SK-N-SH treated with all-trans-retinoic acid at 6 μM for 48 hours (cell line): ENCODE data around the gene KDELR3.

Experiments used
- ATAC-seq: fragments of 200-7000 bp; cut with Tn5 transposase; 3 replicates; pipeline ENCODE4 v1.9.1; 2020; ENCODE audit warnings: mild to moderate bottlenecking, moderate library complexity
- ARNTL ChIP-seq: fragments of 450-650 bp; formaldehyde crosslinking; IDR thresholded peaks from 2 replicates; pipeline ENCODE4 v1.5.0; 2020; ENCODE audit warnings: low read depth, mild to moderate bottlenecking, moderate library complexity, borderline replicate concordance
- BACH2 ChIP-seq: fragments of 250-450 bp; sonication (Bioruptor Pico); IDR thresholded peaks from 2 replicates; pipeline ENCODE4 v1.9.0; 2021; ENCODE audit warnings: mild to moderate bottlenecking, borderline replicate concordance
- CSDC2 ChIP-seq: fragments of 250-450 bp; sonication (Bioruptor Pico); IDR thresholded peaks from 2 replicates; pipeline ENCODE4 v1.5.0; 2020; ENCODE audit warnings: mild to moderate bottlenecking, moderate library complexity
- ESRRG ChIP-seq: fragments of 250-450 bp; sonication (Bioruptor Pico); IDR thresholded peaks from 2 replicates; pipeline ENCODE4 v1.6.1; 2021; ENCODE audit warnings: mild to moderate bottlenecking
- GLIS3 ChIP-seq: fragments of 250-450 bp; sonication (Bioruptor Pico); IDR thresholded peaks from 2 replicates; pipeline ENCODE4 v1.5.0; 2020; ENCODE audit warnings: mild to moderate bottlenecking, moderate library complexity
- ISL1 ChIP-seq: fragments of 250-450 bp; sonication (Bioruptor Pico); IDR thresholded peaks from 2 replicates; pipeline ENCODE4 v2.1.2; 2022; ENCODE audit warnings: mild to moderate bottlenecking, moderate library complexity
- OSR1 ChIP-seq: fragments of 250-450 bp; sonication (Bioruptor Pico); IDR thresholded peaks from 2 replicates; pipeline ENCODE4 v1.8.0; 2022; ENCODE audit warnings: moderate library complexity, mild to moderate bottlenecking, inconsistent platforms
- PATZ1 ChIP-seq: fragments of 250-450 bp; sonication (Bioruptor Pico); IDR thresholded peaks from 2 replicates; pipeline ENCODE4 v1.8.0; 2020; ENCODE audit warnings: mild to moderate bottlenecking, moderate library complexity, borderline replicate concordance
- POU6F1 ChIP-seq: fragments of 250-450 bp; sonication (Bioruptor Pico); IDR thresholded peaks from 2 replicates; pipeline ENCODE4 v1.8.0; 2021; ENCODE audit warnings: low read depth, mild to moderate bottlenecking, moderate library complexity, borderline replicate concordance
- PPARA ChIP-seq: fragments of 250-450 bp; sonication (Bioruptor Pico); IDR thresholded peaks from 2 replicates; pipeline ENCODE4 v1.5.0; 2020; ENCODE audit warnings: mild to moderate bottlenecking, borderline replicate concordance
- RARB ChIP-seq: fragments of 250-450 bp; sonication (Bioruptor Pico); IDR thresholded peaks from 2 replicates; pipeline ENCODE4 v1.8.0; 2021; ENCODE audit warnings: mild to moderate bottlenecking, moderate library complexity
- TCF4 ChIP-seq: fragments of 250-450 bp; sonication (Bioruptor Pico); IDR thresholded peaks from 2 replicates; pipeline ENCODE4 v1.8.0; 2021; ENCODE audit warnings: mild to moderate bottlenecking, moderate library complexity, borderline replicate concordance
- TOX ChIP-seq: fragments of 250-450 bp; sonication (Bioruptor Pico); IDR thresholded peaks from 2 replicates; pipeline ENCODE4 v1.8.0; 2021; ENCODE audit warnings: mild to moderate bottlenecking, moderate library complexity, borderline replicate concordance
- ZC3H10 ChIP-seq: fragments of 250-450 bp; sonication (Bioruptor Pico); IDR thresholded peaks from 2 replicates; pipeline ENCODE4 v1.5.1; 2021; ENCODE audit warnings: mild to moderate bottlenecking, moderate library complexity
- ZFP3 ChIP-seq: fragments of 250-450 bp; sonication (Bioruptor Pico); IDR thresholded peaks from 2 replicates; pipeline ENCODE4 v1.5.0; 2020; ENCODE audit warnings: mild to moderate bottlenecking, moderate library complexity
- ZFP30 ChIP-seq: fragments of 450-650 bp; formaldehyde crosslinking; IDR thresholded peaks from 2 replicates; pipeline ENCODE4 v1.5.0; 2022; ENCODE audit warnings: mild to moderate bottlenecking, moderate library complexity
- ZNF565 ChIP-seq: fragments of 450-650 bp; formaldehyde crosslinking; conservative IDR thresholded peaks from 2 replicates; pipeline ENCODE4 v1.5.0; 2020; ENCODE audit warnings: low read depth, mild to moderate bottlenecking, moderate library complexity
- ZNF70 ChIP-seq: fragments of 450-650 bp; formaldehyde crosslinking; IDR thresholded peaks from 2 replicates; pipeline ENCODE4 v1.5.0; 2020; ENCODE audit warnings: mild to moderate bottlenecking, moderate library complexity
- ZNF8 ChIP-seq: fragments of 450-650 bp; formaldehyde crosslinking; IDR thresholded peaks from 2 replicates; pipeline ENCODE4 v1.5.0; 2020; ENCODE audit warnings: mild to moderate bottlenecking, moderate library complexity
- TF ChIP-seq, protein P1 (sequence below): fragments of 250-450 bp; sonication (Bioruptor Pico); IDR thresholded peaks from 2 replicates; pipeline ENCODE4 v1.5.0; 2020; ENCODE audit warnings: mild to moderate bottlenecking, moderate library complexity

The KDELR3 gene

DNA sequence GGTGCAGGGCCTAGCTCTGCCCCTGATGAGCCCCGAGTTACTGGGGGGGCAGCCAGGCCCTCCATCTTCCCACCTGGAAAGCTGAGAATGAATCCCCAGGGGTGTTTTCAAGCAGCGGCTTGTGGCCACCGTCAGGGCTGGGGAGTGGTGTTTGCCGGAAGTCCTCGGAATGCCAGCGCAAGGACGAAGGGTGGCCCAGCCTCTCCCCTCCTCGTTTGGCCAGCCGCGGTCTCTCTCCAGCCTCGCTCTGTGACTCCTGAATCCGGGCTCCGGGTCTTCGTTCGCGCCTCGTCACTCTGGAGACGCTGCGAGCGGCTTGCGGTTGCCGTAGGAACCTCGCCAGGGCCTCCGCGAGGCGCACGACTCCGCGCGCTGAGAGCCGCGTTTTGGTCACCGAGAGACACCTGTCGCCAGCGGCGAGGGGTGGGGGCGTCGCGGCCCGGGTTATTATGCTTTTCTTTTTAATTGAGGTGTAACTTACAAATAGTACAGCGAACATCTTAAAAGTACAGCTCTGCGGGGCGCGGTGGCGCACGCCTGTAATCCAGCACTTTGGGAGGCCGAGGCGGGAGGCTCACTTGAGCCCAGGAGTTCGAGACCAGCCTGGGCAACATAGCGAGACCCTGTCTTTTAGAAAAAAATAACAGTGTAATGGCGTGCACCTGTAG is 6.3 kb upstream of the KDELR3 start (continued):
- TF ChIP-seq, protein P1, sequence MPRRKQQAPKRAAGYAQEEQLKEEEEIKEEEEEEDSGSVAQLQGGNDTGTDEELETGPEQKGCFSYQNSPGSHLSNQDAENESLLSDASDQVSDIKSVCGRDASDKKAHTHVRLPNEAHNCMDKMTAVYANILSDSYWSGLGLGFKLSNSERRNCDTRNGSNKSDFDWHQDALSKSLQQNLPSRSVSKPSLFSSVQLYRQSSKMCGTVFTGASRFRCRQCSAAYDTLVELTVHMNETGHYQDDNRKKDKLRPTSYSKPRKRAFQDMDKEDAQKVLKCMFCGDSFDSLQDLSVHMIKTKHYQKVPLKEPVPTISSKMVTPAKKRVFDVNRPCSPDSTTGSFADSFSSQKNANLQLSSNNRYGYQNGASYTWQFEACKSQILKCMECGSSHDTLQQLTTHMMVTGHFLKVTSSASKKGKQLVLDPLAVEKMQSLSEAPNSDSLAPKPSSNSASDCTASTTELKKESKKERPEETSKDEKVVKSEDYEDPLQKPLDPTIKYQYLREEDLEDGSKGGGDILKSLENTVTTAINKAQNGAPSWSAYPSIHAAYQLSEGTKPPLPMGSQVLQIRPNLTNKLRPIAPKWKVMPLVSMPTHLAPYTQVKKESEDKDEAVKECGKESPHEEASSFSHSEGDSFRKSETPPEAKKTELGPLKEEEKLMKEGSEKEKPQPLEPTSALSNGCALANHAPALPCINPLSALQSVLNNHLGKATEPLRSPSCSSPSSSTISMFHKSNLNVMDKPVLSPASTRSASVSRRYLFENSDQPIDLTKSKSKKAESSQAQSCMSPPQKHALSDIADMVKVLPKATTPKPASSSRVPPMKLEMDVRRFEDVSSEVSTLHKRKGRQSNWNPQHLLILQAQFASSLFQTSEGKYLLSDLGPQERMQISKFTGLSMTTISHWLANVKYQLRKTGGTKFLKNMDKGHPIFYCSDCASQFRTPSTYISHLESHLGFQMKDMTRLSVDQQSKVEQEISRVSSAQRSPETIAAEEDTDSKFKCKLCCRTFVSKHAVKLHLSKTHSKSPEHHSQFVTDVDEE (CRISPR knock-in tag), result no peak
- TF ChIP-seq ZNF8 (CRISPR knock-in tag), result no peak

DNA sequence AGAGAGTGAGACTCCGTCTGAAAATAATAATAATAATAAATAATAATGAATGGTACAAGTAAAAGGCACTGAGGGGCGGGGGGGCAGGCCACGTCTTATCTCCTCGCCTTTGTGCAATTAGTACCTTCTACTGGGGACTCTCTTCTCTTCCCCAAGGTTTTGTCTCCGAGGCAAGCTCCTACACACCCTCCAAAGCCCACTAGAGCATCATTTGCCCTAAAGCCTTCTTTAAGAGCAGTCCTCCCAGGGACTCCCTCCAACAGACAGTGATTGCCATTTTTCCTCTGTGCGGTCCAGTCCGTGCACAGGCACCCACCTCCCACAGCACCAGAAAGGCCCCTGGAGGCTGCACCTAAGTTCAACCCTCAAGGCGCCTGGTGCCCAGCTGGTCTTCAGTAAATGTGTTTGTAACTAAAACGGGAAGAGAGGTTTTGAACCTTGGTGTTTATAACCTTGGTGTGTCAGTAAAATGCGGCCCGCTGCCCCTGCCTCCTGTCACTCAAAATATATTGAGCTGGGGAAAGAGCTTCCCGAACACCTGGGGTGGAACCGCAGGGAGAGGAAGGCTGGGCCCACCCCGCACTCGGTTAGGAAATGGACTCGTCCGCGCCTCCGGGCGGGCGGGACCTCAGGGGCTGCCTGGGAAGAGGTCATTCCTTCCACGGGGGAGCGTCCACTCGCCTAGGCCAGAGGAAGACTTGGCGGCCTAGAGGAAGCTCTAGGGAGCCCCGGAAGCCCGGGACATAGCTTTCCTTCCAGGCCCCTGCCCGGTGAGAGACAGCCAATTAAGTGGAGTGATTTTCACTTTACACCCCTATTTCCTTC is 4.7 kb upstream of the KDELR3 start:
- no peak for ATAC-seq
- TF ChIP-seq PPARA (CRISPR knock-in tag) (no peak), ZFP3 (CRISPR knock-in tag) (peak; percentile 59; the same call in 1 of the 2 replicates)

GRCh38 chr22:38464992-38465672 is 2.8 kb upstream of the KDELR3 start:
- TF ChIP-seq ESRRG (CRISPR knock-in tag), result no peak
- TF ChIP-seq POU6F1 (CRISPR knock-in tag), result no peak
- TF ChIP-seq GLIS3 (CRISPR knock-in tag), result no peak
- TF ChIP-seq ZNF70 (CRISPR knock-in tag), result no peak
- no peak for TF ChIP-seq OSR1 (CRISPR knock-in tag)
- no peak for TF ChIP-seq TOX
- TF ChIP-seq ZFP30 (CRISPR knock-in tag), result no peak
- TF ChIP-seq ZC3H10 (CRISPR knock-in tag), result no peak
- TF ChIP-seq CSDC2 (CRISPR knock-in tag), result no peak
- no peak for TF ChIP-seq ISL1 (CRISPR knock-in tag)
- no peak for TF ChIP-seq PATZ1 (CRISPR knock-in tag)
- TF ChIP-seq TCF4 (CRISPR knock-in tag), result no peak
- no peak for TF ChIP-seq ARNTL (CRISPR knock-in tag)
- TF ChIP-seq ZFP3 (CRISPR knock-in tag), result no peak
- ATAC-seq, result no peak

DNA sequence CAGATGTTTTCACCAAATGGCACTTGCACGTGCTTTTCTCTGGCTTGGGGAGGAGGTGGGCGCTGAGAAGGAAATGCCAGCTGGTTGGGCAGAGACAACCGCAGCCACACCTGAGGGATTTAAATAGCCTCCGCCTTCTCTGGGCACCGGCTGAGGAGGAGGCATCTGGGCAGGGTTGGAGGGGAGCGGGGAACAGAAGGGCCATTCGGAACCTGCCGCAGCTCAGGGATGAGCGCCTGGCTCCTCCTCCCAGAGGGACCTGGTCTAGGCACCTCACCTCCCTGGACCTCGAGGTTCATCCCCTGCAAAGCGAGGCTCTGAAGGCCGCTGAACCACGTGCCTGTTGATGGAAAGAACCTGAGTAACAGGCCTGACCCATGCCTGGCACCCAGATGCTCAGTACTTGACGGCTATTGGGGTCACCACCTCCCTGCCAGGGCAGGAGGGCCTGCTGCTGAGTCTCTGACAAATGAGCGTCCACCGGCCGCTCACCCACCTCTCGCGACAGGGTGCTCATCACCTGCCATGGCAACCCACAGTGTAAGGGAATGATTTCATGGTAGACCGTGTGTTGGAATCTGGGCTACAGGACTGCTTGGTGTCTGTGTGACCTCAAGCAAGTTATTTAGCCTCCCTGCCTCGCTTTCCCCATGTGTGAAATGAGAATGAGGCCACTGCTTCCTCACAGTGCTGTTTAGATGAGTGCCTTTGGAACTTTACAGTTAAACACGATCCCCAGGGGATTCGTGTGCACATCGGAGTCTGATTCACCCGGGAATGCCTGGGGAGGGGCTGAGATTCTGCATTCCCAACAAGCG is 2.0 kb upstream of the KDELR3 start:
- no peak for ATAC-seq
- TF ChIP-seq POU6F1 (CRISPR knock-in tag) (no peak), BACH2 (CRISPR knock-in tag) (no peak), ZFP3 (CRISPR knock-in tag) (no peak), ISL1 (CRISPR knock-in tag) (no peak), ZC3H10 (CRISPR knock-in tag) (no peak), RARB (no peak), PATZ1 (CRISPR knock-in tag) (no peak), ESRRG (CRISPR knock-in tag) (no peak), ARNTL (CRISPR knock-in tag) (no peak), GLIS3 (CRISPR knock-in tag) (no peak), TCF4 (CRISPR knock-in tag) (no peak), ZNF565 (no peak), ZFP30 (CRISPR knock-in tag) (no peak)
